Pons (tissue), 1 donor: ENCODE measurements around the gene TNRC18.

Source experiments
- DNase-seq: peaks from one replicate; pipeline ENCODE4 v3.0.0-alpha.2; 2016; ENCODE audit warnings: low spot score

The TNRC18 gene

DNA sequence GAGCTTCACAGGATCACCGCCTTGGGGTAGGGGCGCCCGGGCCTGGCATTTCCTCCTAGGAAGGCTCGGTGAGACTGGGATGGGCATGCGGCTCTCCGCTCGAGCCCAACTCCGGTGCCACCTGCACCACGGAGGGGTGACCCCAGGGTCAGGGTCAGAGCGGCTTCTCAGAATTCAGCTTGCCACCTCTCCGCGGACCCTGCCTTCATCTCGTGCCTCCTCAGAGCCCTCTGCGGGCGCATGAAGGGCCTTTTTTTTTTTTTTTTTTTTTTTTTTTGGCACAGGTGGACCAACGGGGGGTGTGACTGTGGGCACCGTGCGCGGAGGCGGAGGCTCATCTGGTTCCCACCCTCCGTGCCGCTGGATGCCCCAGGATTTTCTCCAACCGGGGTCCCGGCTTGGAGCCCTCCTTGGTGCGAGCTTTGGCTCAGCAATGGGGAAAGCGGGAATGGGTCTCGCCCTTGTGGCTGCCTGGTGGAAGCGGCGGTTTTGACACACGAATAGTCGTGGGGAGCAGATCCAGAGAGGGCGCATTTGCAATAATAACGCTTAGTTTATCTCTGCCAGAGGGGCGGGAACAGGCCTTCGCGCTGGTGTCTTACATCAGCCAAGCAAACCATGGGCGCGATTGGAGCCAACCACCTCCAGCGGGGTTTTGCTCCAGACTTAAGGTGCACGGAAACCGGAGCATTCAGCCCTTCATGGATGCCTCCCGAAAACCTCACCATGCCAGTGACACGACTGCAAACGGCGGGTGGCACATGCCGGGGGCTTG is 5.0 kb upstream of the TNRC18 start:
- peak; percentile 60 for DNase-seq

DNA sequence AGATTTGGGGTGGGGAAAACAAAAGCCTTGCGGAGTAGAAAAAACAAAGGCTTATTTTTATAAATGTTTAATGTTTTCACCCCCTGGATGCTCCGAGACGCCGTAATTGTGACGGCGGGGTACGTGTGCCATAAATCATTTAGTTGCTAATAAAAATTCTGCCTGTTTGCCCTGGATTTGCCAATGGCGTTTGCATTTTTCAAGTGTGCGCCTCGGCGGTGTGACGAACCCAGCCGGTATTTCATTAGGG is 2.5 kb upstream of the TNRC18 start:
- DNase-seq, result no peak

DNA sequence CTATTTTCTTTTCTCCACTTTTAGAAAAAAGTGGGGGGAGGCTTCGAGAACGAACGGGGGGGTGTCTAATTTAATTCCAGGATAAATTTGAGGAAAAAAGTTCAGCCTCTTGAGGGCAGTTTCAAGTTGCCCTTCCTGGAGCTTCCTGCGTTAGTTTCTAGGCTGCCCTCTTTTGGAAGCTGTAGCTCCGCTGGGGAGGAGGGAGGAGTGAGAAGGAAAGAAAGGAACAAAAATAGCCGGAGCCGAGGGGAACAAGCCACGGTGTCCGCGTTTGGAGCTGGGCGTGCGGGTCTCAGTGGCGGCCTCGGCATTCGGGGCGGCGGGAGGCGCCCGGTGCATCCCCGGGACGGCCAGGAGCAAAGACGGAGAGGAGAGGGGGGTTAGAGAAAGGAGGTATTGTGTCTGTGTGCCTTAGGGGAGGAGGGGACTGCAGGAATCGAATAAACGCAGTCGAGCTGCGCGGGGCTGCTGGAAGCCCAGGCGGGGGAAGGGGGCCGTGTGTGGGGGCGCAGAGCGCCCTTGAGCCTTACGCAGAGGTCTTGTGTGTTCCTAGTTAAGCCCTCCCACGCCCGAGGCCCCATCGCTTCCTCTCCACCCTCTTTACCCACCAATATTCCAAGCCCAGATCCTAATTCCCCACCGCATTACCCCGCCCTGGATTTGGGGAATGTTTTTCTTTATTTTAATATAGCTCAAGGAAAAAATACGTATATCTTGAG is 2.0 kb upstream of the TNRC18 start:
- DNase-seq, result peak; percentile 88

DNA sequence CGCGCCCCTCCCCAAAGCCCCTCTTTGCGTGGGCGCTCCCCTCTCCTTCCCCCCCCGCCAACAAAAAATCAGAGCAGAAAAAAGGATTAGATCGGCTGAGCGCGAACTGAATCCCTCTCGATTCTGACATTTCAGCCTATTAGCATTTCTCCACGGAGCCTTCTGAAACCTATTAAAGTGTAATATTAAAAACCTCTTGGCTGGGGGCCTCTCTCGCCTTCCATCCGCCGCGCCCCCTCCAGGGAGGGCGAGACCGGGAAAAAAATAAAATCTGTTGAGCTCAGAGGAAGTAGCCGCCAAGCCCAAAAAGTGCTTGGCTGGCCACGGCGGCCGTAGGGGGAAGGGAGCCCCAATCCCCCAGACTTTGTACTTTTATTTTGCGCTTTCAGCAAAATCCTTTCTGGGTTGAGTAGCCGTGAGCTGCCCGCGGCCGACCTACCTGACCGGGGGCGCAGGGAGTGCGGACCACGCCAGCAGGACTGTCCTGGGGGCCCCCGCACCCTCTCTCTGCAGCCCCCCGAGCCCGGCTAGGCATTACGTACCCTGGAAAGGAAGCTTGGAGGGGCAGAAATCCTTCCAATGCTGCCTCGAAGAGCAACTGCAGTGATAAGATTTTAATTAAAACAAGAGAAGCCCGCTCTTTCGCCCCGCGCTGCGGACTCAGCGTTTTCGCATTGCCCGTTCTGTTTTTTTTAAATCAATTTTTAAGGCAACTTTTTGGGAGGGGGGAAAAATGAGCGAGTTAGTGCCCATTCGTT is 1.3 kb upstream of the TNRC18 start:
- DNase-seq, result peak; percentile 61

DNA sequence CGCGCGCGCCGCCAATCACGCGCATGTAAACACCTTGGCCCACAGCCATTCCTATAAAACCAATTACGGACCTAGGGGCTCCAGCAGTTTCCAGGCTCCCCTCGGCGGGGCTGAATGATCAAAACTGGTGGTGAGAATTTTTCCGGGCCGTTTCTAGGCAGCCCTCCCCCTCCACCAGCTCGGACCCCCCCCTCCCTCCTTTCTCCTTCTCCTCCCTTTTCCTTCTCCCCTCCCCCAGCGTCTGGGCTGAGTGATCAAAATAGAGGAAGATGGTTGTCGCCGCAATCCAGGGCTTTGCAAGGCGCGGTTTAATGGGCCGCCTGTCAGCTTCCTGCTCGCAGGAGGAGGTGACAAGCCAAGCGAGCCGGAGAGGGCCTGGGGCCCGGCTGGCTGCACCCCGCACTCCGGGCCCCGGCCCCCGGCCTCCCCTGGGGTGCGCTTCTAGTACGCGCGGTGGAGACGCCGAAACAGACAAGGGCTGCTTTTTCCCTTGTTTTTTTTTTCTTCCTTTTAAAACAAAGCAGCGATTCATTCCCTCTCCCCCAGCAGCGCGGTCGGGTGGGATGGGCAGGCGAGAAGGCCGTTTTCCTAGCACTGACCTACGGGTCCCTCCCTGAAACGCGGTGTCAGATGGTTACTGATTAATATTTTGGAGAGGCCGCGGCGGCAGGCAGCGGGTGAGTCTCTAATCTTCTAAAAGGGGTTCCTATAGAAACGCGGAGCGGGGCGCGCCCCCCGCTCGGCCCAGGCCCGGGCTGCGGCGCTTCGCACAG is 528 bp upstream of the TNRC18 start:
- peak; percentile 99 for DNase-seq

DNA sequence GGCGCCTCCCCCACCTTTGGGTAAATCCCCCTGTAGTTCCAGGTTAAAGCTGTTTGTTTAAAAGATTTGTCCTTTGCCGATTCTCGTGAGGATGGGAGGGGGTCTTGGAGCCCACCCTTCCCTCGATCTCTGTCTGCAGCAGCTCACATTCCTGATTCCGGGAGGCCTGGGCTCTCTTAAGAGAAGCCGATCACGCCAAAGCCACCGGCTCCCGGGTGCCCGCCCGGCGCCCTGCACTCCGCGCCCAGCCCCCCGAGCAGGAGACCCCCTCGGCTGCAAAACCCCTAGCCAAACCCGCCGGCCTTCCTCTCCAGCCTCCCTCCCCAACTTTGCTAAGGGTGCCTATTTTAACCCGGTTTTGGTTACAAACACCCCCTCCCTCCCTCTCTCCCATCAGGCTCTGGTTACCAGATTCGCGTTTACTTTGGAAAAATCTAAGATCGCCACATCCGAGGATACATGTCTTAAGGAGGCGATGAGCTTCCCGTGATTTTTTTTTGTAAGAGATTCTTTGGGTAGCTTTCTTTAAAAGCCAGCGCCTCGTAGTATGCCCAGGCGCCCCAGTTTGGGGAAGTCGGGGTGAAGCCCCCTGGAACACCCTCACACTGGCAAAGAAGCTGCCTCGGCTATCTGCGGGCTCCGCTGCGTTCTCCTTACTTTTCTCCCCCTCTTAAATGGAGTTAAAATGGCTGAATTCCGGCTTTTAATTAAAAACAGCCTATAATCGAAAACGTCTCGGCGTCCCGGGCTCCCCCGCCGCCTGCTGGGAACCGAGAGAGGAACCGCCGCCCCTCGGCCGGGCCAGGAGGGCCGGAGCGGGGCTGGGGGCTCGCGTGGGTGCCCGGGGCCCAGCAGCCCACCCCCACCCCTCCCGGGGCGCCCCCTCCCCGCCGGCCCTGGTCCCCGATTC is 983 bp downstream of the TNRC18 start:
- DNase-seq, result peak; percentile 32

DNA sequence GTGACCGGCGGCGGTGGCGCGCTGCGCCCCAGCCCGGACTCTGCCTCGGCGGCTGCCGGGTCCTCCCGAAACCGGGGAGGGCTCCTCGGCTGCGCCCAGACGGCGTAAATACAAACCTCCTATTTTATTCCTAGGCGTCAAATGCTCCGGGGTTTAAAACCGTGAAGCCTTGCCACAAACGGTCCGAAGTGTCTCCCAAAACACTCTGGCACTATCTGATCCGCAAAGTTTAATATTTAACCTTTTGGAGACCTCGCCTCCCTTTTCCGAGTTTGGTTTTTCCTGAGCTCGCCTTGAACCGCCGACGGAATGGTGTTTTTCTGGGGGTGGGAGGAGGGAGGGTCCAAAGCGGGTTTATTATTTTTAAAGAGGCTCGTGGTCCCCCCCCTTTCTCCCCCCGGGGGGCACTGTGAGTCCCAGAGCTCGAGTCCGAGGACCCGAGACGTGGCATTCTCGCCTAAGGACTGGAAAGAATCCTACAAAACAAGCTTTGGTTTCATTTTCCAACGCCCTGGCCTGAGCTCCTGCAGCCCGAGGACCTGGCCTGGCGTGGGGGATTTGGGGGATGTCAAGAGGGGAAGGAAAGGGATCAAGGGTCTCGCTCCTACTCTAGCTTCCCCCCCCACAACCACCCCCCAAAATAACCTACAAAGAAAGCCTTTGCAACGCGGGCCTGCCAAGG is 1.8 kb downstream of the TNRC18 start:
- DNase-seq, result peak; percentile 70

DNA sequence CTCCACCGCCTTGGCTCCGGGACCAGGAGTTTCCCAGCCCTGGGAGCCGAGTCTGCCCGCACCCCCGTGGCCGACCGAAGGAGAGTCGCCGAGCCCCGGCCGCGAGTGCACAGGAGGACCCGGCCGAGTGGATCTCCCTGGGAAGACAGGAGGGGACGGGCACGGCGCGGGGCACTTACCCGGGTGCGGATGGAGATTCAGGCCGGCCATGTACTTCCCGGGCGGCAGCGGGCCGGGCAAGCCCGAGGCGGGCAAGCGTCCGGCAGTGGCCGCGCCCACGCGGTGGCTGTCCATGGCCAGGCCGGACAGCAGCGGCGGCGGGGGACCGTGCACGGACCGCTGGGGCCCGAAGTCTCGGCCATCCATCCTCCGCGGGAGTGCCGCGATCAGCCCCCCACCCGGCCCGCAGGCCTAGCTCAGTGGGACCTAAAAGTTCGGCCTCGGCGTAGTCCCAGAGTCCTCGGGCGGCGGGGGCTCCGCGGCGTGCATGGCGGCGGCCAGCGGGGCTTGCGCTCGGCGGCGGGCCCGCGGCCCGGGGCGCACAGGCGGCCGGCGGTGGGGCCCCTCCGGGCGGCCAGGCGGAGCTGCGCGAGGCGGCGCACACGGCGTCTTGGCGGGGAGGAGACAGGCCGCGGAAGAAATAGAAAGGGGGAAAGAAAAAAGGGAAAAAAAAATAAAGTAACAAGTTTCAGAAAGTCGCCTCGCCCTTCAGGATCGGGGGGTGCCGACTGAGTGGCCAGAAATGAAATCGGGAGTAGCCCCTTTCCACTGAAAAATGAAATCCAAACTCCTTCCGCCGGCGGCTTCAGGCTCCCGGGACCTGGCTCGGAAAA is 2.5 kb downstream of the TNRC18 start:
- no peak for DNase-seq

DNA sequence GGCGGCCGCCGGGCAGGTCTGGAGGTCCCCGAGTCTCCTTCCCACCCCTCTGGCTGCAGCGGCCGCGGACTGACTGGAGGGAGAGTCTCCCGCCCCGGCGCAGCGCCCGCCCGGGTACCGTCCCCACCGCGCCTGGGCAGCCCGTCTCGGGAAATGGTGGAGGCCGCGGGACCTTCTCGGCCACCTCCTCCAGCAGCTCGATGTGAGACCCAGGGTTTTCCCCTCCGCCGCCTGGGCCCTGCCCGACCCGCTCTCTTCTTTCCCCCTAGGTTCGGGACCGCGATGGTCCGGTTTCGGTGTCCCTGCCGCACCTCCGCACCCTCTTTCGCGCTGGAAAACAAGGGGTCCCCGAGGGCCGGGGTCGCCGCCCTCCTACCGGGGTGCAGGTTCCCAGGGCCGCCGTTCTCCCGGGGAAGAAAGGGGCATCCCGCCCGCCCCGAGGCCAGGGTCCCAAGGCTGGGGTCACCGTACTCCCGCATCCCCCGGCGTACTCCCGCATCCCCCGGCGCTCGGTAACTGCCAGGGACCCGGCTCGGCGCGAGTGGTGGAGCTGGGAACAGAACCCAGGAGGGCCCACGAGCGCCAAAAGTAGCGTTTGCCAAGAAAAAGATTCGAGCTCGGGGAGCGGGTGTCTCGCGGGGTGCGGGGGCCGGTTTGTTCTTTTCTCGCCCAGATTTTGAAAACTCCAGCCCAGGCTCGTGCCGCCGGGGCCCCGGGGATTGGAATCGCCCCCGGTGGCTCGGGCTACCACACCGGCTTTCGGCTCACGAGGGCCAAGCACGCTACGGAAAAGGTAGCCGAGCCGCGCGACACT is 3.4 kb downstream of the TNRC18 start:
- DNase-seq, result no peak

DNA sequence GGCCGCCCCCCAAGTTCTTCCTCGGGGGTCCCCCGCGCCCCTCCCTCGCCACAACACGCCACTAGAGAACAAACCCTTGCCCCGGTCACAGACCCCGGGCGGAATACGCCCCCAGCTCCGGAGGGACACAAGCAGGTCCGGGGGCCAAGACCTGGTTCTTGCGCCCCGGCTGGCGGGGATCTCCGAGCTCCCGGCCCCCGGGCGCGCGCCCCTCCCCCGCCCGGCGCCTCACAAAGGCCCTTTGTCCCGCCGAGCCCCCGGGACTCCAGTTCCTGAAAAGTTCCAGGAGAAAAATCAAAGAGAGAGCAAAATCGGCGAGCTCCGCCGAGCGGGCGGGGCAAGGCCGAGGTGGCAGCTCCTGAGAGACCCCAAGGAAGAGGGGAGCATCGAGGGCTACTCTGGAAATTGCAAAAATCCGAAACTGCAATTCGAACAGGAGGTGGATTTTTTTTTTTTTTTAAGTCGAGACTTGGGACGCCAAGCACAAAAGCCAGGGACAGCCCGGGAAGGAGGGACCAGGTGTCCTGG is 4.0 kb downstream of the TNRC18 start:
- no peak for DNase-seq

DNA sequence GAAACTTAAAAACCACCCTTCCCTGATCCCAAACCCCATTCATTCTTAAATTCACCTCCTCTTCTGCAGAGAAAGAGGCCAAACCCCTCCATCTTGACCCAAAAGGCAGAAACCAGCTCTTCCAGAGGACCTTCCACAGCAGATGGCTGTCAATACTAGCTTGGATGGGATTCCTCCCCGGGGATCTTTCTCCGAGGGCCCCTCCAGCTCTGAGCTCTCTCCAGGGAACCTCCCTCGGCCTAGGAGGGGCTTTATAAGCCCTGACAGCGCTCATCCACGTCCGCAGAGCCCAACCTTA is 5.4 kb downstream of the TNRC18 start:
- DNase-seq, result no peak

DNA sequence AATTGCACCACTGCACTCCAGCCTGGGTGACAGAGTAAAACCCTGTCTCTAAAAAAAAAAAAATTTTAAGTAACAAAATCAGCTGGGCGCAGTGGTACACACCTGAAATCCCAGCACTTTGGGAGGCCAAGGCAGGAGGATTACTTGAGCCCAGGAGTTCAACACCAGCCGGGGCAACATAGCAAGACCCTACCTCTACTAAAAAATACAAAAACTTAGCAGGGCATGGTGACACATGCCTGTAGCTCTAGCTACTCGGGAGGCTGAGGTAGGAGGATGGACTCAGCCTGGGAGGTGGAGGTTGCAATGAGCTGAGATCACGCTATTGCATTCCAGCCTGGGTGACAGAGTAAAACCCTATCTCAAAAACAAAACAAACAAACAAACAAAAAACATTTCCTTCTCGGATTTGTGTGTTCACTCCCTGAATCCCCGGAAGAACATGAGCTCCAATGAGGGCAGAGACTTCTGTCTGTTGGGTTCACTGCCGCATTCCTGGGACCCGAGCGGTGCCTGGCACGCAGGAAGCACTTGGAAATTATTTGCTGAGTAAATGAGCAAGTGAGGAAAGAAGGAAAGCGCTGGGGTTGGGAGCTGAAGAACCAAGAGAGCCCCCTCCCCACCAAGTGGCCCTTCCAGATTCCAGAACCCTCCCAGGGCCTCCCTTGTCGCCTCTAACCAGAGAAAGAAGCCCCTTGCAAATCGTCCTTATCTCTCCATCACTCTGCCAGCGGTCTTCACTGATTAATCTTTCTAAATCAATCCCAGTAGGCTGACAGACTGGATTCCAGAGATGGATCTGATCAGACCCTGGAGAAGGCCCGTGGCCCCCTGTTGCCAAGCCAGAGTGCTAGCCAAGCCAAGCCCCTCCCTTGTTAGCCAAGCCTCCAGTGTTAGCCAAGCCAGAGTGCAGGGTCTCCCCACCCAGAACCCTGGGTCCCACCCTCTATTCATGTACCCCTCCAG is 6.2 kb downstream of the TNRC18 start:
- no peak for DNase-seq

DNA sequence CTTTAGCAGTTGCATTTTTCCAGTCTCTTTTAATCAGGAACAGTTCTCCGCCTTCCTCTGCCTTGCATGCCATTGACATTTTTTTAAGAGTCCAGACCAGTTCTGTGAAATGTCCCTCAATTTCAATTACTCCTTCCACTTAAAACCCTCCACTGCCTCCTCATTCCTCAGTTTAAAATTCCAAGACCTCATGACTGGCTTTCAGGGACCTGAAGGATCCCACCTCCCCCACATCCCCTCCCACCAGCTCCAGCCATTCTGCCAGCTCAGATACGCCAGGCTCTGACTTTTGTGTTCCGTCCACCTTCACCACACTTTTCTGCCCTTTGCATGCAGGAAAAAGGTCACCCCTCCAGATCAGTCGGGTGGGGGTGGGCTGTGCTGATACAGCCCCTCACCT is 8.7 kb downstream of the TNRC18 start:
- DNase-seq, result no peak

DNA sequence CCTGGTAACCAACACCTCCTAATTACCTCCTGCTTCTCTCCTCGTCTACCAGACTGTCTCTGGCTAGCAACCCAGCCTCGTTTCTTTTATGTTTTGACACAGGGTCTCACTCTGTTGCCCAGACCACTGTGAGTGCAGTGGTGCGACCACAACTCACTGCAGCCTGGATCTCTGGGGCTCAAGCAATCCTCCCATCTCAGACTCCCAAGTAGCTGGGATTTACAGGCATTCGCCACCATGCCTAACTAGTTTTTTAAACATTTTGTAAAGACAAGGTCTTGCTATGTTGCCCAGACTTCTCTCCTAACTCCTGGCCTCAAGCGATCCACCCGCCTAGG is 10.2 kb downstream of the TNRC18 start:
- no peak for DNase-seq

DNA sequence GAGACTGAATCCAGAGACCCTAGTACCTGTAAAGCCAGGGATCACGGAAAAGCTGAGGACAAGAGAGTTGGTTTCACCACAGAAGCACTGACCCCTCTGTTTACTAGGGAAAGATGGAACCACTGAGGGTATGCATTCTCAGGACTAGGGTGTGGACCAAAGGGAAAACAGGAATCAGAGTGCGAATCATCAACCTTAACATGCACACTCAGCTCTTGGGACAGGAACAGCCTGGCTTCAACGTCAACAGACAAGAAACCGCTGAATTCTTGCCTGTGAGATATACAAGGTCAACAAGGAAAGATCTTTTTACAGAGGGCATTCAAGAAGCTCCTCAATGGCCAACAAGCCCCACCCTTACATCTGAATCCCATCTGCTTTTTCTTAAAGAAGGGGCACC is 14.9 kb downstream of the TNRC18 start:
- no peak for DNase-seq

DNA sequence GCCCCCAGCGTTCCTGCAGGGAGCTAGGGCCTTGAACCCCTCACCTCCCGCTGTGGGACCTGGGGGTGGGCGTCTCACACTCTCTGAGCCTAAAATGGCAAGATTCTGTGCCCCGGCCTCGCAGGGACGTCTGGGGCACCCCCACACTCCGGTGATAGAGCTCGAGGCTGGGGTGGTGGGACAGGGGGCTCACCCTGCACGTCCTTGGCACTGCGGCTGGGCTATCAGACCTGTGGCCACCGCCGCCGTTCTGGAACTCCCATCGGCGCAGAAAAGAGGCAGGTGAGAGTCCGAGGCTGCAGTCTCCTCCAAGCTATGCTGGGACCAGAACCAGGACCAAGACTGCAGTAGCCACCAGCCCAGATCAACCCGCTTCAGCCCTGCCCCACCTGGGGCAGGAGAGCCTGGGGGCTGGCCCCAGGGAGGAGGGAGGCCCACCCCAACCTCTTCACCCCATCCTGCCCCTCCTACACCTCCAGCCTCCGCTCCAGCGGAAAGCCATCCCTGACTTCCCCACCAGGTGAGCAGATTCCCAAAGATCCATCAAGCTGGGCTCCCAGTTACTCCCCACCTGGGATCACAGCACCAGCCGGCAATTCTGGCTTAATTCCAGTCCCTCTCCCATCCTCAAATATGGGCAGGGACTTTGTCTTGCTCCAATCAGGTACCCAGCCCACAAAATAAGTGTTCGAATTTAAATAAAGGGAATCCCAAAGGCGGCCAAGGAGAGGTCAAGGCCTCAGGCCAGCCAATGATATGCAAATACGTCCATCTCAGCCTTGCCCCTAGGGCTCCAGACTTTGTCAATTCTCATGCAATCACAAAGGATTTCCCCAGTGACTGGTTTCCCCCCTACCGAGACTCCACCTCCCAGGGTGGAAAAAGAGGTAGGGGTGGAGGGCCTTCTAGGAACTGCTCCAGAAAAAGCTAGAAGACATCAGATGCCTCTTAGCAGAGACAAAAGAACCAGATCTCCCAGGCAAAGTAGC is 16.4 kb downstream of the TNRC18 start:
- no peak for DNase-seq

DNA sequence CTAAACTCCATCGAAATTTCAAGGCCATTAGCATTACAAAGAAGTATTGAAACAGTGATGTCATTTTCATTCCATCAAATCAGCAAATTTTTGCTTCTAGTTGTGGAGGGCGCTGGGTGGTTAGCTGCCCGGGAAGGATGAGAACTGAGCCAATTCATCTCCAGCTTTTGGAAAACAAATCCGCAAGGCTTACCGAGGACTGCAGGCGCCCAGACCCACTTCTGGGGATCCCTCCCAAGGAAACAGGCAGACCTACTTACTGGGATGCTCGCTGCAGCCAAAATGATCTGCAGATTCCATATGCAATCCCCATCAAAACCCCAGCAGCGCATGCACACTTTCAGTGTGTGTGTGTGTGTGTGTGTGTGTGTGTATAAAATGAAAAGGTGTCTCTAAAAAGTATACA is 19.2 kb downstream of the TNRC18 start:
- DNase-seq, result no peak
